WERI-Rb-1 (cell line): ENCODE data around the gene PCNT.

Source experiments
- DNase-seq: peaks from one replicate; pipeline ENCODE4 v3.0.0-alpha.2; 2020
- H3K27ac ChIP-seq: fragments of 250-450 bp; sonication (Bioruptor Pico); 2 replicates; pipeline ENCODE4 v1.5.1; 2020; ENCODE audit warnings: mild to moderate bottlenecking, moderate library complexity
- H3K27me3 ChIP-seq: fragments of 250-450 bp; sonication (Bioruptor Pico); 2 replicates; pipeline ENCODE4 v1.5.1; 2021; ENCODE audit warnings: mild to moderate bottlenecking, low read depth, moderate library complexity; ENCODE audit not compliant: insufficient read depth, severe bottlenecking
- H3K36me3 ChIP-seq: fragments of 250-450 bp; sonication (Bioruptor Pico); 2 replicates; pipeline ENCODE4 v1.5.1; 2020; ENCODE audit warnings: mild to moderate bottlenecking, moderate library complexity
- H3K4me3 ChIP-seq: 2 replicates; pipeline ENCODE4 v1.5.1; 2011; ENCODE audit warnings: low read depth, mild to moderate bottlenecking, control low read depth, low read length
- H3K9me3 ChIP-seq: fragments of 250-450 bp; sonication (Bioruptor Pico); 2 replicates; pipeline ENCODE4 v1.5.1; 2021; ENCODE audit warnings: mild to moderate bottlenecking, moderate library complexity; ENCODE audit not compliant: severe bottlenecking
- TF ChIP-seq, protein P1 (sequence below): IDR thresholded peaks from 2 replicates; pipeline ENCODE4 v1.5.1; 2011; ENCODE audit warnings: low read depth, mild to moderate bottlenecking, control low read depth, inconsistent platforms, low read length

PCNT gene

DNA sequence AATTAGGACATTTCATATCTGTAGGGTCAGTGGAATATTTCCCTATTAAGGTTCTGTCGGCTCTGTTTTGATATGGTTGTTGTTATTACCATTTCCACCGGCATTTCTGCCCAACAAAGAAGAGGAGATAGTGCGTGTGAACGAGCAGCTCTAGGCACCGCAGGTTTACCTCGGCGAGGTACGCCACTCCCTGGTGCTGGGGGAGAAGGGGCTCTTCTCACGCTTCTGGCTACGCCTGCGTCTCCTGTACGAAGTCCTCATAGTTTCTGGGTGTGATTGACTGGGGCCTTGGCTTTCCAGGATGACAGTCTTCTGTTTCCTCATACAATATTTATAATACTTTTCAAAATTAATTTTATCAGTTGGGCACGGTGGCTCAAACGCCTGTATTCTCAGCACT is 80.3 kb downstream of the PCNT start:
- TF ChIP-seq, protein P1, sequence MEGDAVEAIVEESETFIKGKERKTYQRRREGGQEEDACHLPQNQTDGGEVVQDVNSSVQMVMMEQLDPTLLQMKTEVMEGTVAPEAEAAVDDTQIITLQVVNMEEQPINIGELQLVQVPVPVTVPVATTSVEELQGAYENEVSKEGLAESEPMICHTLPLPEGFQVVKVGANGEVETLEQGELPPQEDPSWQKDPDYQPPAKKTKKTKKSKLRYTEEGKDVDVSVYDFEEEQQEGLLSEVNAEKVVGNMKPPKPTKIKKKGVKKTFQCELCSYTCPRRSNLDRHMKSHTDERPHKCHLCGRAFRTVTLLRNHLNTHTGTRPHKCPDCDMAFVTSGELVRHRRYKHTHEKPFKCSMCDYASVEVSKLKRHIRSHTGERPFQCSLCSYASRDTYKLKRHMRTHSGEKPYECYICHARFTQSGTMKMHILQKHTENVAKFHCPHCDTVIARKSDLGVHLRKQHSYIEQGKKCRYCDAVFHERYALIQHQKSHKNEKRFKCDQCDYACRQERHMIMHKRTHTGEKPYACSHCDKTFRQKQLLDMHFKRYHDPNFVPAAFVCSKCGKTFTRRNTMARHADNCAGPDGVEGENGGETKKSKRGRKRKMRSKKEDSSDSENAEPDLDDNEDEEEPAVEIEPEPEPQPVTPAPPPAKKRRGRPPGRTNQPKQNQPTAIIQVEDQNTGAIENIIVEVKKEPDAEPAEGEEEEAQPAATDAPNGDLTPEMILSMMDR = no peak
- Histone ChIP-seq H3K27ac (no peak overlapping the region), H3K4me3 (no peak overlapping the region), H3K36me3 (peaks cover 67% of the 10 kb centered on the region), H3K27me3 (no peaks in the 10 kb centered on the region), H3K9me3 (no peaks in the 10 kb centered on the region)
- DNase-seq = no peak

DNA sequence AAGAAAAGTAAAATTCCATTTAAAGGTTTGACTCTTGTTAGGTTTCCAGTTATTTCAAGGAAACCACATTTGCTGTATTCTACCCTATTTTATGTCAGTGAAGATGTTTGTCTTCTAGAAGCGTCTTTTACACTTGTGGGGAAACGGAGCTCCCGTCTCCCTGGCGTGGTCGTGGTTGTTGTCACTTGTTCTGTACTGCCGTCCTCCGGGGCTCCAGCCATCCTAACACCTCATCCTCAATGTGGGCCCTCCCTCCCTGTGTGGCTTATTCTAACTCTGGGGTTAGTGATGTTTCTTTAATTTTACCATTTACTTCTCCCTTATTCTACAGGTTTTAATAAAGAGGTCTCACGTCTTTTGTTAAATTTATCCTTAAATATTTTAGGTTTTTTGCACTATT is 82.0 kb downstream of the PCNT start:
- Histone ChIP-seq H3K27ac (no peak overlapping the region), H3K36me3 (peaks cover 69% of the 10 kb centered on the region), H3K4me3 (no peak overlapping the region), H3K27me3 (no peaks in the 10 kb centered on the region), H3K9me3 (no peaks in the 10 kb centered on the region)
- DNase-seq = no peak
- TF ChIP-seq, protein P1 = no peak

DNA sequence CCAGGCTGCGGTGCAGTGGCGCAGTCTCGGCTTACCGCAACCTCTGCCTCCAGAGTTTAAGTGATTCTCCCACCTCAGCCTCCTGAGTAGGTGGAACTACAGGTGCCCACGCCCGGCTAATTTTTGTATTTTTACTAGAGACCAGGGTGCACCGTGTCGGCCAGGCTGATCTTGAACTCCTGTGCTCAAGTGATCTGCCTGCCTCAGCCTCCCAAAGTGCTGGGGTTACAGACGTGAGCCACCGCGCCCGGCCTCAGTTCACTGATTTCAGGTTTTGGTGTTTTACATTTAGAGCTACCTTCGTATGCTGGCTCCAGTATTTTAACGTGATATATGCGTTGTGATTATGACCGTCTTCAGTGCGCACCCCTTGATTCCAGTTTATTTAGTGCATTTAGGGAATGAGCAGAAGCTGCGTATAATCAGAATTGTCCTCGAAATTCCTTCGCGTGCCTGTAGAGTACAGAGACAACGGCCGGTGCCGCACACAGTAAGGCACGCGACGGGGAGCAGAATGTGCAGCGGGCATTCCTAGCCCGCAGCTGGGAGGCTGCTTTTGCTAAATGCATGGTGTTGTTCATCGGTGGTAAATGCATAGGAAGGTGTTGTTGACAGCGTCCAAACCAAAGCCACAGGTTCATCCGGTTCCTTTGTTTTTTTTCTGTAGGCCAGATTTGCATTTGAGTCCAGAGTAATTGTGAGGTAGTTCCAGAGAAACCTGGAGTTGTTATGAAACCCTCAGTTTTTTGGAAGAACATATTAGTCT is 85.9 kb downstream of the PCNT start:
- DNase-seq = no peak
- H3K36me3 ChIP-seq = peaks cover 69% of the 10 kb centered on the region
- no peaks in the 10 kb centered on the region for H3K27me3 ChIP-seq
- no peak overlapping the region for H3K4me3 ChIP-seq
- TF ChIP-seq, protein P1 = no peak
- no peaks in the 10 kb centered on the region for H3K9me3 ChIP-seq
- no peak overlapping the region for H3K27ac ChIP-seq

DNA sequence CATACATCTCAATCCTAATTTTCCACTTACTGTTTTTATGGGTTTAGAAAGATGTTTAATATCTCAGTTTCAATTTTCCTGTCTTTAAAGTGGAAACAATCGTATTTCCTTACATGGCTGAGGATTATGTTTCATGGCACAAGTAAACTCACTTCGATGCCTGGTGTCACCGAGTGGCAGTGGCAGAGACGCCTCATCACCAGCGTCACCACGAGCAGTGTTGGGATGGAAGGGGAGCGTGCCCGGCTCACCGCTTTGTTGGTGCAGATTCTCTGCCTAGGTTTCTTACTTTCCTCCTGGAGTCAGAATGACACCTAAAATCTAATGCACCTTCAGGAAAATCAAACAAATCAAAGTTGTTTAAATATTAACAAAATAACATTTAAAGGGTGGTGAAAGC is 86.6 kb downstream of the PCNT start:
- H3K27ac ChIP-seq = no peak overlapping the region
- no peaks in the 10 kb centered on the region for H3K9me3 ChIP-seq
- no peak overlapping the region for H3K4me3 ChIP-seq
- TF ChIP-seq, protein P1 = no peak
- H3K36me3 ChIP-seq = peaks cover 67% of the 10 kb centered on the region
- DNase-seq = no peak
- H3K27me3 ChIP-seq = no peaks in the 10 kb centered on the region

DNA sequence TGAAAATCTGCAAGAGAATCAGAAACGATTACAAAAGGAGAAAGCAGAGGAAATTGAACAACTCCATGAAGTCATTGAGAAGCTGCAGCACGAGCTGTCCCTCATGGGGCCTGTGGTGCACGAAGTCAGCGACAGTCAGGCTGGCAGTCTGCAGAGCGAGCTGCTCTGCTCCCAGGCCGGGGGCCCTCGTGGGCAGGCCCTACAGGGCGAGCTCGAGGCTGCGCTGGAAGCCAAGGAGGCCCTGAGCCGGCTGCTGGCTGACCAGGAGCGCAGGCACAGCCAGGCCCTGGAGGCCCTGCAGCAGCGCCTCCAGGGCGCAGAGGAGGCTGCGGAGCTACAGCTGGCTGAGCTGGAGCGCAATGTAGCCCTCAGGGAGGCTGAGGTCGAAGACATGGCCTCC is 87.3 kb downstream of the PCNT start:
- no peak for DNase-seq
- H3K4me3 ChIP-seq = no peak overlapping the region
- H3K36me3 ChIP-seq = peaks cover 72% of the 10 kb centered on the region
- H3K9me3 ChIP-seq = no peaks in the 10 kb centered on the region
- TF ChIP-seq, protein P1 = no peak
- no peak overlapping the region for H3K27ac ChIP-seq
- H3K27me3 ChIP-seq = no peaks in the 10 kb centered on the region

DNA sequence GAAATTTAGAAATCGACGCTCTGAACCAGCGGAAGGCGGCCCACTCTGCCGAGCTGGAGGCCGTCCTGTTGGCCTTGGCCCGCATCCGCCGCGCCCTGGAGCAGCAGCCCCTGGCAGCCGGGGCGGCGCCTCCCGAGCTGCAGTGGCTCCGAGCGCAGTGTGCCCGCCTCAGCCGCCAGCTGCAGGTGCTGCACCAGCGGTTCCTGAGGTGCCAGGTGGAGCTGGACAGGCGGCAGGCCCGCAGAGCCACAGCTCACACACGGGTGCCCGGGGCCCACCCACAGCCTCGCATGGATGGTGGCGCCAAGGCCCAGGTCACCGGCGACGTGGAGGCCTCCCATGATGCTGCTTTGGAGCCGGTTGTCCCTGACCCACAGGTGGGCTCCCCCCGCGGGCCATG is 87.7 kb downstream of the PCNT start:
- TF ChIP-seq, protein P1 = no peak
- Histone ChIP-seq H3K9me3 (no peaks in the 10 kb centered on the region), H3K36me3 (peaks cover 72% of the 10 kb centered on the region), H3K4me3 (no peak overlapping the region), H3K27me3 (no peaks in the 10 kb centered on the region), H3K27ac (no peak overlapping the region)
- DNase-seq = no peak
